T-cell (primary cell): ENCODE data around the gene PCNX4. TPM values are rescaled to one million over a fixed set of nuclear protein-coding genes. Genes with fewer than 3 reads are reported as not detected.

Experiments used
- ATAC-seq, 4 experiments: fragments of 200-7000 bp in 3 of 4; fragments of 150-1000 bp in 1 of 4; cut with Tn5 transposase; replicated peaks in 1 of 4; 1 replicate in 3 of 4; 2 replicates in 1 of 4; pipeline ENCODE4 v1.10.0; 2021; ENCODE audit warnings: moderate library complexity in 3 of 4, mild to moderate bottlenecking in 2 of 4, moderate number of reproducible peaks in 1 of 4
- CTCF ChIA-PET, 2 donors: fragments of 300-600 bp; sonication (Branson Sonifier 250); formaldehyde crosslinking; loops; one replicate each; lab custom pipeline; 2022; ENCODE audit warnings: antibody characterized with exemption in 2 of 2; lab: Charles Lee
- POLR2A ChIA-PET, 2 donors: fragments of 300-600 bp; sonication (Branson Sonifier 250); formaldehyde crosslinking; loops; one replicate each; lab custom pipeline; 2022; ENCODE audit warnings: antibody characterized with exemption in 2 of 2; lab: Charles Lee
- DNase-seq, 35 experiments: peaks; one replicate each; pipeline versions ENCODE4 v3.0.0 to v3.0.0-alpha.2; 2013 to 2023
- H3K27ac ChIP-seq: one replicate; pipeline ENCODE4 v1.5.1; 2013; ENCODE audit warnings: low read length
- H3K27me3 ChIP-seq, 2 experiments: replicated peaks in 1 of 2; 1 replicate in 1 of 2; 2 replicates in 1 of 2; pipeline versions ENCODE4 v1.6.1 to v1.7.0; 2013; ENCODE audit warnings: low read length in 1 of 2, mixed read lengths in 1 of 2; ENCODE audit not compliant: control insufficient read depth in 2 of 2, insufficient read depth in 2 of 2; ENCODE audit errors: extremely low read depth in 1 of 2
- H3K36me3 ChIP-seq, 2 donors: 1 replicate in 1 of 2; 2 replicates in 1 of 2; pipeline versions ENCODE4 v1.6.1 to v1.7.0; 2013; ENCODE audit warnings: low read length in 1 of 2; ENCODE audit not compliant: control insufficient read depth in 2 of 2, insufficient read depth in 1 of 2; ENCODE audit errors: extremely low read depth in 1 of 2
- H3K4me1 ChIP-seq, 2 experiments: 1 replicate in 1 of 2; 2 replicates in 1 of 2; pipeline versions ENCODE4 v1.6.1 to v1.7.0; 2013; ENCODE audit warnings: low read length in 2 of 2, mixed read lengths in 1 of 2; ENCODE audit not compliant: insufficient read depth in 2 of 2, control insufficient read depth in 1 of 2; ENCODE audit errors: extremely low read depth in 1 of 2
- H3K4me3 ChIP-seq, 2 donors: 1 replicate in 1 of 2; 2 replicates in 1 of 2; pipeline versions ENCODE4 v1.5.1 to v1.7.0; 2013; ENCODE audit warnings: mild to moderate bottlenecking in 2 of 2, low read length in 1 of 2, moderate library complexity in 1 of 2; ENCODE audit not compliant: control insufficient read depth in 1 of 2; ENCODE audit errors: extremely low read depth in 1 of 2
- H3K9me3 ChIP-seq: 2 replicates; pipeline ENCODE4 v1.7.0; 2013
- H3K27ac Mint-ChIP-seq, 2 donors: one replicate each; pipeline ENCODE4 v1.8.0; 2020 to 2021; ENCODE audit warnings: mild to moderate bottlenecking in 2 of 2, mixed read lengths in 2 of 2
- H3K27me3 Mint-ChIP-seq, 2 donors: one replicate each; pipeline ENCODE4 v1.8.0; 2021 to 2022; ENCODE audit warnings: mixed read lengths in 2 of 2
- H3K36me3 Mint-ChIP-seq: one replicate; pipeline ENCODE4 v1.8.0; 2021; ENCODE audit warnings: mixed read lengths
- H3K4me1 Mint-ChIP-seq, 3 donors: one replicate each; pipeline ENCODE4 v1.8.0; 2020 to 2022; ENCODE audit warnings: mixed read lengths in 3 of 3, mild to moderate bottlenecking in 1 of 3
- H3K4me3 Mint-ChIP-seq, 3 donors: one replicate each; pipeline ENCODE4 v1.8.0; 2020 to 2022; ENCODE audit warnings: mild to moderate bottlenecking in 3 of 3, mixed read lengths in 3 of 3, moderate library complexity in 3 of 3
- H3K9me3 Mint-ChIP-seq, 3 donors: one replicate each; pipeline ENCODE4 v1.8.0; 2020 to 2022; ENCODE audit warnings: mixed read lengths in 3 of 3
- WGBS: methylation state at CpG from one replicate; pipeline ENCODE4 v1.1.5; 2013; ENCODE audit warnings: missing lambda C conversion rate; ENCODE audit not compliant: insufficient coverage; 5-methylcytosine and 5-hydroxymethylcytosine counted together
- total RNA-seq, 35 experiments: library from RNA in 6 of 35; stranded (reverse) in 6 of 35; fragments of 120-200 nt in 1 of 35; gene quantifications; one replicate each; pipeline versions ENCODE4 v1.2.1 to v1.2.4 and lab custom pipeline; 2013 to 2026

Gene PCNX4
- total RNA-seq, 5 donors from 2014 or later (not counting 1 experiment from before 2014, with no cell fraction given): 36.4 to 50.4 (median 47.4) TPM

DNA sequence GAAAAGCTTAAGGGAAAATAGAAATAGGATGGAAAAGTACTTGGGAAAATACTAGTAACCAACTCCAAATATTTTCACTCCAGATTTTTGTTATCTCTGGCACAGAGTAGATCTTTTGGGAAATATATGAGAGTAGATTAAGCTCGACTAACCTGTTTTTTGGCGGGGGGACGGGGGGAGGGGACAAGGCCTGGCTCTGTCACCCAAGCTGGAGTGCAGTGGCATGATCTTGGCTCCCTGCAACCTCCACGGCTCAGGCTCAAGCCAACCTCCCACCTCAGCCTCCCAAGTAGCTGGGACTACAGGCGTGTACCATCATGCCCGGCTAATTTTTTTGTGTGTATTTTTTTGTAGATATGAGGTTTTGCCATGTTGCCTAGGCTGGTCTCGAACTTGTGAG lies 68.7 kb downstream of the PCNX4 start:
- Histone ChIP-seq H3K27ac (no peak overlapping the region), H3K27me3 (no peaks in the 10 kb centered on the region), H3K36me3 (peaks cover 0 to 2% of the 10 kb centered on the region in 2 donors), H3K4me1 (peaks cover 3 to 27% of the 10 kb centered on the region in 2 experiments), H3K9me3 (no peaks in the 10 kb centered on the region), H3K4me3 (no peak overlapping the region)
- Mint-ChIP-seq H3K27ac (peak overlapping the region; percentile 31 to 76), H3K9me3 (no peaks in the 10 kb centered on the region), H3K36me3 (peaks cover 14% of the 10 kb centered on the region), H3K27me3 (no peaks in the 10 kb centered on the region), H3K4me1 (peaks cover 65 to 82% (median 79%) of the 10 kb centered on the region in 3 donors), H3K4me3 (no peak overlapping the region)
- ATAC-seq (no peak), DNase-seq (no peak)
- POLR2A ChIA-PET: interaction anchor here (0.6 to 1.8 kb wide), 4 partner anchors 9 to 697 kb away, joined by 5 to 11 read pairs (median 7); no protein-coding TSS in a partner anchor
- WGBS: no CpG with 5 or more reads among the region's 7 CpGs
- CTCF ChIA-PET: interaction anchor here (0.6 to 0.7 kb wide), 4 partner anchors 55 to 195 kb away, joined by 3 to 10 read pairs (median 4); no protein-coding TSS in a partner anchor

DNA sequence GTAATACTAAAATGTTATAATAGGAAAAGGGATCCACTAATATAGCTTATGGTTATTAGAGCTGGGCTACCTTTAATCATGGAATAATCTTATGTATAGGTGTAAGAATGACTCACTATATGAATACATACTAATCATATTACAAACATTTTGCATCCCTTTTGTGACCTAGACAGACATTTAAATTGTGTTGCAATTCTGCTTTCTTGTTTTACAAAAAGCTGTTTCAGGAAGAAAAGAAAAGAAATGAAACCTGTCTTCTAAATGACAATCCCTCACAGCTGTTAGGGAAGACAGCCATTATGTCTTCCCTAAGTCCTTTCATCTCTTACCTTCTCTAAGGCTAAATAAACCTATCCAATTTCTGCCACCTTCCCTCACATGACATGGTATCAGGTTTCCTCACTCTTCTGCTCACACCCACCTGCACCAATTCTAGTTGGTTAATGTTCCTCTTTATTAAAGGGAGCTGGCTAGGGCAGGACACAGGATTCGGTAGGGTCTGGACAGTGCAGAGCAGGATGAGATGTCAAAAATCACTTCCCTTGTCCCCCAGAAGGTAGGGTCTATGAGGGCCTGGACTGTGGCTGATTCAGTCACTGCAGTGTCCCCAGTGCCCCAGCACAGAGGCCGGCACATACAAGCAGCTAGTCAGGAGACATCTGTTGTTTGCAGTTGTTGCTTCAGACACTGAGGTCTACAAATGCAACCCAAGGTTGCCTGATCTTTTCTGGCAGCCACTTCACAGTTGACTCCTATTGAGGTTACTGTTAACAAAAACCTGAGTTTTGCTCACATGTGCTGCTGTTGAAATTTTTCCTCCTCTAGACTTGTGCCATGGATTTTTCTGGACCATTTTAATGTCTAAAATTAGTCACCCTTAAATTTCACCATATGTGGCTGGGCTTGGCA lies 69.7 kb downstream of the PCNX4 start:
- no peaks in the 10 kb centered on the region for H3K27me3 Mint-ChIP-seq
- peaks cover 3 to 34% of the 10 kb centered on the region in 2 experiments for H3K4me1 ChIP-seq
- no peaks in the 10 kb centered on the region for H3K9me3 Mint-ChIP-seq
- H3K9me3 ChIP-seq: no peaks in the 10 kb centered on the region
- H3K27me3 ChIP-seq: no peaks in the 10 kb centered on the region
- H3K27ac ChIP-seq: peak overlapping the region; percentile 43
- DNase-seq: no peak
- H3K36me3 Mint-ChIP-seq: peaks cover 14% of the 10 kb centered on the region
- ChIA-PET CTCF (interaction anchor here in 1 of 2 donors (0.6 to 1.7 kb wide), 6 partner anchors 10 to 592 kb away, joined by 3 to 6 read pairs (median 4); no protein-coding TSS in a partner anchor), POLR2A (interaction anchor here (0.7 to 1.8 kb wide), 4 partner anchors 10 to 144 kb away, joined by 3 to 5 read pairs (median 4); no protein-coding TSS in a partner anchor)
- H3K4me3 Mint-ChIP-seq: no peak overlapping the region
- no peak overlapping the region for H3K4me3 ChIP-seq
- peaks cover 0 to 2% of the 10 kb centered on the region in 2 donors for H3K36me3 ChIP-seq
- no peak for ATAC-seq
- peak overlapping the region; percentile 70 to 76 for H3K27ac Mint-ChIP-seq
- peaks cover 64 to 81% (median 79%) of the 10 kb centered on the region in 3 donors for H3K4me1 Mint-ChIP-seq
- no CpG with 5 or more reads among the region's 2 CpGs for WGBS

DNA sequence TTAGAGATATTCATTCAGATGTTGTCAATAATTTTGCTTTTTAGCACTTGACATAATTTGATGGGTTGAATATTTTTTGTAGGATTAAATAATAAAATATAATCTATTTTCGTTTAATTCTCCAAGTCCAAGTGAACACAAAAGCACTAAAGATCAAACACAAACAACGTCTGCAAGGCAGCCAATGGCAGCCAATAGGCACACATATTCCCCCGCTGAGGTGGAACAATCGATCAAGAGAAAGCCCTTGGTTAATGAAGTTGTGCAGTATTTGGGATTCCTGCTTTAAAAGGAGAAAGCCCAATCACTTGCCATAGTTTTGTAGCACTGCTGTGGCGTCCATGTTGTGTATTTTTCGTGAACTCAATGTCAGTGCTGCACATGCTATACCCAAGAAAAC lies 72.0 kb downstream of the PCNX4 start:
- Mint-ChIP-seq H3K27me3 (no peaks in the 10 kb centered on the region), H3K36me3 (peaks cover 9% of the 10 kb centered on the region), H3K9me3 (no peaks in the 10 kb centered on the region), H3K27ac (peak overlapping the region in 1 of 2 donors; percentile 31), H3K4me1 (peaks cover 54 to 65% (median 62%) of the 10 kb centered on the region in 3 donors), H3K4me3 (peak overlapping the region; percentile 50 to 99 (median 94))
- Histone ChIP-seq H3K4me1 (peaks cover 3 to 34% of the 10 kb centered on the region in 2 experiments), H3K36me3 (no peaks in the 10 kb centered on the region), H3K27me3 (no peaks in the 10 kb centered on the region), H3K4me3 (peak overlapping the region in 1 of 2 donors; percentile 10), H3K9me3 (no peaks in the 10 kb centered on the region), H3K27ac (peak overlapping the region; percentile 97)
- no peak for ATAC-seq
- POLR2A ChIA-PET: interaction anchor here in 1 of 2 donors (0.5 kb wide), 1 partner anchor 130 kb away, joined by 3 read pairs; no protein-coding TSS in a partner anchor
- CTCF ChIA-PET: interaction anchor here (0.6 to 1.9 kb wide), 9 partner anchors 12 to 1966 kb away, joined by 3 to 5 read pairs (median 3); partner anchors contain the start of gene PPM1A (in 1 of the 2)
- 80% methylated on average over 1 of the region's 6 CpGs for WGBS
- DNase-seq: peak in 1 of 35 experiments; percentile 22

DNA sequence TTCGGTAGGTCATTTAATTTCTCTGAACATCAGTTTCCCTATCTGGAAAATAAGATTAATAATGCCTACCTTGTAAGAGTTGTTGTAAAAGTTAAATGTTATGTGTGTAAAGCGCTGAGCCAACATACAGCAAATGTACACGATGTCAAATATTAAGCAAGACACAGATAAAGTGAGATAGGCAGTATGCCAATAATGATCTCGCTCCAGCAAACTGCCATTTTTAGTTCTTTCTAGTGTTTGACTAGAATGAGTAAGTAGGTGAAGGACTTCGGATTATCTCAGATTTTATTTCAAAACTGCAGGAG lies 72.6 kb downstream of the PCNX4 start:
- Mint-ChIP-seq H3K36me3 (peaks cover 9% of the 10 kb centered on the region), H3K9me3 (no peaks in the 10 kb centered on the region), H3K4me1 (peaks cover 47 to 59% (median 55%) of the 10 kb centered on the region in 3 donors), H3K27ac (peak overlapping the region; percentile 99 to 100), H3K27me3 (no peaks in the 10 kb centered on the region), H3K4me3 (peak overlapping the region; percentile 94 to 100 (median 99))
- Histone ChIP-seq H3K36me3 (no peaks in the 10 kb centered on the region), H3K9me3 (no peaks in the 10 kb centered on the region), H3K27ac (peak overlapping the region; percentile 97), H3K4me3 (peak overlapping the region; percentile 89 to 92), H3K4me1 (peaks cover 3 to 34% of the 10 kb centered on the region in 2 experiments), H3K27me3 (no peaks in the 10 kb centered on the region)
- ATAC-seq (peak in 1 of 4 experiments; percentile 32), DNase-seq (no peak)
- POLR2A ChIA-PET: interaction anchor here in 1 of 2 donors (1.0 kb wide), 1 partner anchor 71 kb away, joined by 4 read pairs; no protein-coding TSS in a partner anchor
- CTCF ChIA-PET: interaction anchor here (0.6 to 3.1 kb wide), 12 partner anchors 10 to 1967 kb away, joined by 3 to 25 read pairs (median 5); partner anchors contain the start of genes PCNX4 (in 1 of the 2) and PPM1A (in 1 of the 2)
- WGBS: 0% methylated on average over 2 of the region's 5 CpGs

DNA sequence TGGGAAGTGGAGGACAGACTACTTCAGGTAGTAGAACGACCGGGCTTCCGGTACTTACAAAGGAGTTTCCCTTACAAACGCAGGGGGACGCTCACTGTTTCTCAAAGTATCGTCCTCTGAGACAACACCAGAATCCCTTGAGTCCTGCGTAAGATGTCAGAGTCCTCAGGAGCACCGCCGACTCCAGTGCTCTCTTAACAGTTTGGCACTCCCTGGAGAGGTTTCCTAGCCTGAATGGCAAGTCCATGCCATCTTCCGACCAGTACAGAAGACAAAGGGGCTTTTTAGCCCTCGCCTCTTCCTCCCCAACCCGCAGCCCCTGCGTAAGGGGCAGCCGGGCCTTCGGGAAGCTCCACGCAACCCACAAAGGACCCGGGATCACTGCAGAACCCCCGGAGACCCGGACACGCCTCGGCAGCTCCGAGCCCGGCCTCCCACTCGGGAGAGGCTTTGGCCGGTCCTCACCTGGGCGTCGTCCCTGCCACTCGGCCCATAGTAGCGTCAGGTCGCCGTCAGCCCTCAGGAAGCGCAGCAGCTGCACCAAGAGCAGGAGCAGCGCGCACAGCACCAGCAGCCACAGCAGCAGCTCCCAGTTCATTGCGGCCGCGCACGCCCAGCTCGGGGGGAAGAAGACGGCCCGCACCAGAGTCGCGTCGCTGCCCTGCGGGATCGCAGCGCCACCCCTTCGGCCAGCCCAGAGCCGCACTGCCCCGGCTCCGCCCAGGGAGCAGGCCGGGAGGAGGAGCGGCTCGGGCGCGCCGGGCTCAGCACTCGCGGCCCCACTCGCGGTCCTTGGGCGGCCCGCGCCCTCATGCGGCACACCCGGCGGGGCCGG lies 73.2 kb downstream of the PCNX4 start, which contains the start of gene DHRS7:
Gene DHRS7, minus strand, starts transcription at position 687 of the 835 bp plus-strand sequence. Its CDS starts 89 bp downstream, at position 598.
- H3K4me1 Mint-ChIP-seq: peaks cover 41 to 53% (median 50%) of the 10 kb centered on the region in 3 donors
- peaks cover 6% of the 10 kb centered on the region for H3K36me3 Mint-ChIP-seq
- no peaks in the 10 kb centered on the region for H3K27me3 Mint-ChIP-seq
- CTCF ChIA-PET: interaction anchor here (0.6 to 3.1 kb wide), 18 partner anchors 8 to 1968 kb away, joined by 3 to 25 read pairs (median 5); partner anchors contain the start of gene PCNX4 (in 1 of the 2)
- Histone ChIP-seq H3K36me3 (no peaks in the 10 kb centered on the region), H3K4me1 (peaks cover 3 to 32% of the 10 kb centered on the region in 2 experiments), H3K27ac (peak within 1 kb of the TSS; percentile 97), H3K27me3 (no peaks in the 10 kb centered on the region), H3K9me3 (no peaks in the 10 kb centered on the region), H3K4me3 (peak within 1 kb of the TSS; percentile 89 to 92)
- H3K27ac Mint-ChIP-seq: peak within 1 kb of the TSS; percentile 99 to 100
- ATAC-seq (peak; percentile 78 to 84 (median 80)), DNase-seq (peak; percentile 26 to 83 (median 49))
- POLR2A ChIA-PET: interaction anchor here (0.6 to 1.4 kb wide), 5 partner anchors 13 to 84 kb away, joined by 3 to 9 read pairs (median 4); partner anchors contain the start of gene PPM1A (in 1 of the 2)
- peak within 1 kb of the TSS; percentile 94 to 100 (median 99) for H3K4me3 Mint-ChIP-seq
- H3K9me3 Mint-ChIP-seq: no peaks in the 10 kb centered on the region
- WGBS: under 1% methylated on average over 65 of the region's 68 CpGs
